NCI-H82 (cell line): Measurements from ENCODE around the gene CD300C.
"Not testable (repeated sequence)": the region's sequence is repeated elsewhere in the genome, so short reads cannot be mapped to it uniquely, and the experiment has no call there.

Experiments
- DNase-seq: peaks from one replicate; lab custom pipeline; 2025; lab: John Stamatoyannopoulos, UW

The CD300C gene

DNA sequence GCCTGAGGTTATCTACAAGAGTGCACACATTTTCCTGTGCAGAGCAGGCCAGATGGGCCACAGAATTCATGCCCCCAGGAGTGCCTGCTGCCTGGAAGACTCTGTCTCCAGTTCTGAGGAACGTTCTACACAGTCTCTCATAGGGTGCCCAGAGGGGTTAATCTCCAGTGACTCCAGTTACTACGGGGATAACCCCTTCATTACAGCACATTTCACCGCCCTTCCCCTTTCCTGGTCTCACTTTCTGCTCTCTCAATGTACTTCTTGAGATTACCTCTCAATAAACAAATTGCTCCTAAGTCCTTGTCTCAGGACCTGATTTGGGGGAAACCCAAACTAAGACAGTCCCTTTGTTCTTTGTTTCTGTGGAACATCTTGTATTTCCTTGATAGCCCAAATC lies 15.7 kb upstream of the CD300C start:
- DNase-seq = no peak

DNA sequence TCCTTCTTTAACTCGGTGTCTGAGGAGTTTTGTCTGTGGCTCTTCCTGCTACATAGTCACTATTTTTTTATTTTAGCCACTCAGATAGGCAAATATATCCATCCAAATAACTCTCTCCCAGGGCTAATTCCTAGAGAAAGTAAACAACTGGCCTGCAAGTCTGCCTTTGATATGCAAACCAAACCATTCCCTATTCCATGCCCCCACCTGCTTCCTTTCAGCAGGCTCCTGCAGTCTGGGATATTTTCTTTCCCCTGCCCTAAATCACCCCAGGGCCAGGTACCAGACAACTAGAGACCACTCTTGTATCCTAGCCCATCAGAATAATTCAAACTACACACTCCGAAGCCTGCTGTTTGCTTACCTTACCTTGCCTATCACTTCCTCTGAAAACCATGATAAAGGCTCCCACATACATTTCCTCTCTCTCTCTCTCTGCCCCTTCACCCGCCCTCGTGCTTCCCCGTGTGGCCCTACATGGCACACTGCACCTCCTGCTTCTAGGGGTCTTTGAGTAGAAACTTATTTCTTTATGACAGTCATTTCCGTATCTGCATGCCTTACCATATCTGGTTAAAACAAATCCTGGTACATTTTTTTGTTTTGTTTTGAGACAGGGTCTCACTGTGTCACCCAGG lies 13.1 kb upstream of the CD300C start:
- DNase-seq = no peak

DNA sequence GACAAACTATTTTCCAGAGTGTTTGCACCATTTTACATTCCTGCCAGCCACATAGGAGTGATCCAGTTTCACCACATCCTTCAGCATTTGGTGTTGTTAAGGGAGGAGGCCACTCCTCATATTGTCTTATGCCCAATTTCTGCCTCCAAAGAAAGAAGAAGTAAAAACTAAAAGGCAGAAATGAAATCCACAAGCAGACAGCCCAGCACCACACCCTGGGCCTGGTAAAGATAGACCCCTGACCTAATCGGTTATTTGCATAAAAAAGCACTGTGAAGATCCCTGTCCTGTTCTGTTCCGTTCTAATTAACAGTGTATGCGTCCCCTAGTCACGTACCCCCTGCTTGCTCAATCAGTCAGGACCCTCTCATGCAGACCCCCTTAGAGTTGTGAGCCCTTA lies 12.5 kb upstream of the CD300C start:
- not testable (repeated sequence) for DNase-seq

DNA sequence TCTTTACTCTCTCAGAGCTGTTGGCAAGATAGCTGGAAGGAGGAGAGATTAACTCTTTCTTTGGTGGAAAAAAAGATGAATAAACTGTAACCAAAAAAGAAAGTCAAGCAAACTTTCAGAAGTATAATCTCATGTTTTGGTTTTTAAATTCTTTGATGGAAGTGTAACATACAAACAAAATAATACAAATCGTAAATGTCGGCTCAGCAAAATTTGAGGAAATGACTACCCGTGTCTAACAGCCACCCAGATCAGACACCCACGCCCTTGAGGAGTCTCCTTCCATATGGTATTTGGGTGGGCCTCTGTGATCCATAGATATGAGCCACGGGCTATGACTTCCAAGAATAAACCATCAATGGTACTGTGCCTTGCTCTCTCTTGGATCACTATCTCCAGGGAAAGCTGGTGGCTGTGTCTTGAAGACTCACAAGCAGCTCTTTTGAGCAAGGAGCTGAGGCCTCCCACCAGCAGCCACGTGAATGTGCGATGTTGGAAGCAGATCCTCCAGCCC lies 9.6 kb upstream of the CD300C start:
- DNase-seq = no peak

DNA sequence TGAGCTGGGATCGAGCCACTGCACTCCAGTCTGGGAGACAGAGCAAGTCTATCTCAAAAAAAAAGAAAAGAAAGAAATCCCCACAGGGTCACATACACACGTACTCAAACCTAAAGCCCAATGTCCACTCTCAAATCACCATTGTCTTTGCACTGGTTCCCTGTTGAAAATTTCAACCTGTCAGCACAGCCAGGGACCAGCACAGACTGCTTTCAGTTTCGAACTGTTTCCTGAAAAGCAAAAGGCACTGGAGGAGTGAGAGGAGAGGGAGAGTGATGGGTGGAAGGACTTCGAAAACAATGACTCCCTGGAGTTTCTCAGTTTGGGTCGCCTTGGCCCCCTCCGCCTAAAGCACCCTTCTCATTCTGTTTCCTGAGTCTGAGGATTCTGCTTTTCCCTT lies 9.0 kb upstream of the CD300C start:
- DNase-seq = no peak

DNA sequence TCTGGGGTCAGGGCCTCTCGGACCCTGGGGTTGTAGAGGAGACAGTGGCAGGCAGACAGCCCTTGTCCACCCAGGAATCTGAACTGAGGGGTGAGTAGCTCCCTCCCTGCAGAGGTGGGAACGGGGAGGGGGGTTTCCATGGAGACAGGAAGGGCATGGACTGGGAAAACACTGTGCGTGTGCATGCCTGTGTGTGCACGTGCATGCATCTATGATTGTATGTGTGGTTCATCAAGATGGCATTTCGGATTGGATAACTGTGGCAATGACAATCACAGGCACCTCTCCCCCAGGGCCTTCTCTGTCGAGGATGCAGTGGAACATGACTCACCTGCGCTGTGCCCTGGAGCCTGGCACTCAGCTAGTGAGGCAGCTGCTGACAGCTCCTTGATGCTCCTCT lies 6.1 kb upstream of the CD300C start:
- no peak for DNase-seq

DNA sequence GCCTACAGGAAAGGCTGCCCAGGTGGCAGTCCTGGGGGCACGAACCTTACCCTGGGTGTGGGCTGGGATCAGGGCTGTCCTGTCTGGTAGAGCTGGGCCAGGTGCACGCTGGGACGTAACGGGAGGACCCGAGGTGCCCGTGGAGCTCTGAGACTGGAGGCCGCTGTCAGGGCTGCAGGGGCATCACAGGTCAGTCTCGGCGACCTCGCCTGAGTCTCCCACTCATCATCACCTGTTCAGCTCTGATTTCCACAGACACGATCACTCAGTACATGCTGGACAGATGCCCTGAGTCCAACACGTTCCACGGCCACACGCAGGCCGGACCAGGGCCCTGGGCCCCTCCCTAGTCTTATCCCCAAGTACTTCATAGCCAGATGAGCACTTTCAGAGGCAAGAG lies 4.7 kb upstream of the CD300C start:
- DNase-seq = no peak

DNA sequence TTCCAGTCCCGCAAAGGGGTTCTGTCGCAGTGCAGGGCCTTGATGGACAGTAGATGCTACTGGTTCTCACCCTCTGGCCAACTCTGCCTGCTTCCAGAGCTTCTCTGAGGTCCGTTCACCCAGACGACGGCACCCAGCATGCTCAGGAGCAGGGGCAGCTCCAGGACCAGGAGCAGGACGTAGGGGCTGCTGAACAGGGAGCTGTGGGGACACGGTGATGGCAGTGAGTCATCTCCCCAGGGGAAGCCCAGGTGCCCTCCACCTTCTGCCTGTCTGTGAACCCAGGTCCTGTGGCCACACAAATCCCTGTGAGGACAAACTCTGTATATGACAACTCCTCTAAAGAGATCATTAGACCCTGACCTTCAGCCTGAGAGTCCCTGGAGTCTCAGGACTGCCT lies 3.4 kb upstream of the CD300C start:
- DNase-seq = no peak

DNA sequence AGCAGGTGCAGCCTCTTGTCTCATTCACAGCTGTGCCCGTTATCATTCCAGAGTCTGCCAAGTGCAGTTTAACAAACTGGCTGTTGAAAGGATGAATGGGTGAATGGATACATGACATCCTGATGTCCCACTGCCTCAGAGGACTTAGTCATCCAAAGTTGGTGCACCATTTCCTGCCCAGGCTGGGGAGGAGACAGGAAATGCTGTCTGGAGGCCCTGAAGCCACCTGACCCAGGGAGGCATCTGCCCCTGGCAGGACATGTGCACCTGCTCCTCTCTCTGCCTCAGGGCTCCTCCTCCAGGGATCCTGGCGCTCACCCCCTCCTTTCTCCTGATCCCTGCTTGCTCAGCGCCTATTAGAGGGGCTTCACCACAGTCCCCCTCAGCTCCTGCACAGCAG lies 1.8 kb upstream of the CD300C start:
- DNase-seq = no peak

DNA sequence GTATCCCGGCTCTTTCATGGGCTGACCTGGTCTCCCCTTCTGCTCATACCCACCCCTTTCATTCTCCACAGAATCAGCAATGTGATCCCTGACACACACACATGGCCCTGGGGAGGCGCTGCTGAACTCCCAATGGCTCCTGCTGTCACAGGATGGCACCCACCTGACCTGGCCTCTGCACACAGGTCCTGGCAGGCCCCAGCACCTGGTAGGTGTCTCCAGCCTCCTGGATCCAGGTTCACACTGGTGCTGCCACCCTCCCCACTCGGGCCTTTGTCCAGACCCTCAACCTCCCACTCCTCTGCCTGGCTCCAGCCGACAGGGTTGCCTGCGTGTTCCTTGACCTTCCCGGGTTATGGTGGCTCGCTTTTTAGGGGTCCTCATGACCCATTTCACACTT lies 1.3 kb upstream of the CD300C start:
- no peak for DNase-seq

DNA sequence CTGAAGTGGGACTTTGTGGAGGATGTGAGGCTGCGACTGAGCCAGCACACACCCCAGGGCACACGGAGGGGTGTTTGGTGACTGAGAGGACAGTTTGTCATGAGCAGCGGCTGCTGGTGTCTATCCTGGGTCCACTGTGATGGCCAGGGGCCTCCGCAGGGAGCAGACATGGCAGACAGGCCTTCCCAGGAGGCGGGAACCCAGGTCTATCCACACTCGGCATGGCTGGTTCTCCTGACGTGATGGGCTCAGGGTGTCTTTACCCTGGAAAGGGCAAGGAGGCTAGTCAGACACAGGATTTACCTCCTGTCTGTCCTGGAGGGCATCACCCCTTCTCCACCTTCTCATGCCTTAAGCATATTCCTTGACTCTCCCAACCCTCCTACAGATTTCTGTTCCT lies 671 bp upstream of the CD300C start:
- DNase-seq = no peak

DNA sequence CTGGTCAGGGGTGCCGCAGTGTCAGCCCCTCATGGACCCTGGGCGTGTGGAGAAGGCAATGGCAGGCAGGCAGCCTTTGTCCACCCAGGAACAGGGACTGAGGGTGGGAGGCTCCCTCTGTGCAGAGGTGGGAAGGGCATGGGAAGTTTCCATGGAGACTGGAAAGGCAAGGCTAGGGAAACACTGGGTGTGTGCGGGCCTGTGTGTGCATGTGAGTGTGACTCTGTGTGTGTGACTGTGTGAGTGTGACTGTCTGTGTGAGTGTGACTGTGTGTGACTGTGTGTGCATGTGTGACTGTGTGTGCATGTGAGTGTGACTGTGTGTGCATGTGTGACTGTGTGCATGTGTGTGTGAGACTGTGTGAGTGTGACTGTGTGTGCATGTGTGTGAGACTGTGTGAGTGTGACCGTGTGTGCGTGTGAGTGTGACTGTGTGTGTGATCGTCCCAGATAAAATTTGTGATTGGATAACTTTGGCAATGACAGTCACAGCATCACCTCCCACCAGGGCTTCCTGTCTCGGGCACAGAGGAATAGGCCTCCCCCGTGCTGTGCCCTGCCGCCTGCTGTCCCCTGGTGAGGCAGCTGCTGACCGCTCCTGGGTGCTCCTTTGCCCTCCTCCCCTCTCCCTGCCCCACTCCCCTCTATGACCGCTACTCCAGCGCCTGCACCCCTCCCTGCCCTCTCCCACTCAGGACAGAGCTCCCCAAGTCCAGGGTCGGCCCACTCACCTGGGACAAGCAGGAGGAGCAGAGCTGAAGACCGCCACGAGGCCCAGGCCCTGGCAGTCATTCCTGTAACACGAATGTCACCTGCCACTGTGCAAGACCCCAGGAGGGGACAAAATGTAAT lies 698 bp downstream of the CD300C start:
- DNase-seq = no peak

DNA sequence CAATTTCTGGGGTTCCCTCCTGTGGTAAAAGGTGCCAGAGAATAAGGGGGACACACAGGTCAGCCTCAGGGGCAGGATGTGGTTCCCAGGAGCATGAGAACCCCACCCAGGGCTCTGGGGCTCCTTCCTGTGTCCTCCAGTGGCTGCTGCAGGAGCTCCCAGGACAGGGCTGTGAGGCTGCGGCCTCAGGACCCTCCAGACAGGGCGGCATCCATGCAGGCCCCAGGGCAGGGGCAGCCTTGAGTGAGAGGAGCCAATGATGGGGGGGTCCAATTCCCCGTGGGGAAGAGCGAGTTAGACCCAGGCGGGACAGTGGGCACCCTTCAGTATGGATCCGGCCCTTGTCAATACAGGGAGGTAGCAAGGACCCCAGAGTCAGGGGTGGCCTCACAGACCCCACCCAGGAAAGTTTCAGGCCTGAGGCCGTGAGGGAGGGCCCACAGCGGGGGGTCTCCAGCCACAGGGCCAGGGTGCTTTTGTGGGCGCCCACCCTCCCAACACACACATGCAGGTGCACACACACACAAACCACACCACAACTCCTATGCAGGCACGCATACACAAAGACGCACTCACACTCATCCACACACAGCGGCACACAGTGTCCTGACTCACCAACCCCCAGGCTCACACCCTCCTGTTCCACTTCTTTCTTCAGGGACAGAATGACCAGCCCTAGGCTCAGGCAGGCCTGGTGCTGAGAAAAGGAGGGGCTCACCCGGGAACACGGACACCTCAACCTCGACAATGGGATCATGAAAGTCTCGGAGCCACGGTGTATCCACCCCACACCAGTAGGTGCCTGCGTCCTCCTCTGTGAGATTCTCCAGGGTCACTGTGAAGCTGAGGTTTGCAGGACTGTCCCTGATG lies 1.8 kb downstream of the CD300C start:
- no peak for DNase-seq

DNA sequence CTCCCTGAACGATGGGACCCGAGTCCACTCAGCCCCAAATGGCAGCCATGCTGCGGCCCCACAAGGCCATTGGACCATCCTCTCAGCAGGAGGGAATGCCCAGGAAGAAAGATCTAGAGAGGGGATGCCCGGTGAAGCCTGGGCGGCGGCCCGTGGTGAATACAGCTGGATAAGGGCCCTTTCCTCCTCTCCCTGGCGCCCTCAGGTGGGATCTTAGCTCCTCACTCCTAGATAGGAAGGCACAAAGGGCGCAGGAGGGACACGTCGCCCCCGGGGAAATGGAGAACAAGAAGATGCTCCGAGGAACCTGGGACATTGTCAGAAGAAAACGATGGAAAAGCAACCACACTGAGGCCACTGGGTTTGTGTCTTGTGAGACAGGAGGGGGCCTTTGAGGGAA lies 2.5 kb downstream of the CD300C start:
- DNase-seq = no peak

DNA sequence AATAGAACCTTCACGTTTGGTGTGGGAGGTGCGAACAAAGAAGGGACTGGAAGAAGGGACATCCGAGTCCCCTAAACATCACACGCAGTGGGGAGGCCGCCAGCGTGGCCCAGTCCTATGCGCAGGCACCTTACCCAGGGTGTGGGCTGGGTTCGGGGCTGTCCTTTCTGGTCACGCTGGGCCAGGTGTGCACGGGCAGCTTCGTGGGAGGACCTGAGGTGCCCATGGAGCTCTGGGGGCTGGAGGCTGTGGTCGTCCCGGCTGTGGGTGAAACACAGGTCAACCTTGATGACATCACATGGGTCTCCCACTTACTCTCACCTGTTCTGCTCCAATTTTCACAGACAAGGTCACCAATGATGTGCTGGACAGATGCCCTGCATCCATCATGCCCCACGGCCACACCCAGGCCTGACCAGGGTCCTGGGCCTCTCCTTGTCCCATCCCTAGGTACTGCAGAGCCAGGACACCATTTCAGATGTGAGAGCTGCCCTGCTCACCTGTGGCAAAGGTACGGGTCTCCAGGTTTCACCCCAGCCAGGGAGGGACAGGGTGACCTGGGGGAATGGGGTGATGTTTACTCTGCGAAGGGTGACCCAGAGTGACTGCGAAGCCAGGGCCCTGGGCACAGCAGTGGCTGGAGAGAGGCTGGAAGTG lies 3.1 kb downstream of the CD300C start:
- no peak for DNase-seq

DNA sequence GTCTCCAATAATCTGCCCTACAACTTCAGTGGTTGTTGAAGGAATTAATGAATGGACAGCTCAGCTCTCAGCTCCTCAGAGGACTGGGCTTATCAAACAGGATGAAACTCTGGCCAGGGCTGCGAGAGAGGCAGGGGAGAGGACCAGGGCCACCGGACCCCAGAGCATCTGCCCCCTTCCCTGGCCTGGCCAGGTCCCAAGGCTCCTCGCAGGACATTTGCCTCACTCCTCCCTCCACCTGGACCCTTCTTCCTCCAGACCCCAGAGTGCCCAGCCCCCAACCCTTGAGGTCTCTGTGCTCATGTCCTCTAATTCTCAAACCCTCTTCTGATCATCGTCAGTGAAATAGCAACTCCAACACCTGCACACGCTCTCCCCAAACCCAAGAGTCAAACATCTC lies 3.7 kb downstream of the CD300C start:
- DNase-seq = no peak

DNA sequence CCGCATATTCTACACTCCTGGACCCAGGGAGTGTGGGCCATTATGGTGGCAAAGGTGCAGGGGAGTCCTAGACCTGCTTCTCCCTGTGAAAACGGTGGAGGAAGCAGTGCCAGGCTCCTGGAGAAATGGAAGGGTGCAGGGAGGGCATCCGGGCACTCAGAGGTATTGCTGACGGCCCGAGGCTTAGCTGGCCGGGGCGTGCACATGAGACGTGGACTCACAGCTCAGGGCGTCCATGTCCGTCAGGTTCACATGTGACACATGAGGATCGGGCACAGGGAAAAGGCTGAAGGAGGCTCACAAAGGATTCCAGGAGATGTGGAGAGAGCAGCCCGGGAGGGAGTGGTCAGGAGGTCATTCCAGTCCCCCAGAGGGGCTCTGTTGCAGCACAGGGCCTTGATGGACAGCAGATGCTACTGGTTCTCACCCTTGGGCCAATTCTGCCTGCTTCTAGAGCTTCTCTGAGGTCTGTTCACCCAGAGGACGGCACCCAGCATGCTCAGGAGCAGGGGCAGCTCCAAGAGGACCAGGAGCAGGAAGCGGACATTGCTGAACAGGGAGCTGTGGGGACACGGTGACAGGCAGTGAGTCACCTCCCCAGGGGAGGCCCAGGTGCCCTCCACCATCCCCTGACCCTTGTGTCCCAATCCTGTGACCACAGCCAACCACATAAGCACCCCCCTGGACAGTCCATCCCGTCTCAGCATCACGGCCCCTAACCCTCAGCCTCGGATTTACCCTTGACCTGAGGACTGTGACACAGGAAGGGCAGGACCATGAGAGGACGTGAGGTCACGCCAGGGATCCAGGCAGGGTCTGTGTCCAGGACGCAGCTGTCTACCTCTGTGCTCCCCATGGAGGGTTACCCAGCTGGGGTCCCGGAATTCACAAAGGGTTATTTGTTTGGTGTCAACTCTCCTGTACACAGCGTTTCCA lies 4.5 kb downstream of the CD300C start:
- no peak for DNase-seq

DNA sequence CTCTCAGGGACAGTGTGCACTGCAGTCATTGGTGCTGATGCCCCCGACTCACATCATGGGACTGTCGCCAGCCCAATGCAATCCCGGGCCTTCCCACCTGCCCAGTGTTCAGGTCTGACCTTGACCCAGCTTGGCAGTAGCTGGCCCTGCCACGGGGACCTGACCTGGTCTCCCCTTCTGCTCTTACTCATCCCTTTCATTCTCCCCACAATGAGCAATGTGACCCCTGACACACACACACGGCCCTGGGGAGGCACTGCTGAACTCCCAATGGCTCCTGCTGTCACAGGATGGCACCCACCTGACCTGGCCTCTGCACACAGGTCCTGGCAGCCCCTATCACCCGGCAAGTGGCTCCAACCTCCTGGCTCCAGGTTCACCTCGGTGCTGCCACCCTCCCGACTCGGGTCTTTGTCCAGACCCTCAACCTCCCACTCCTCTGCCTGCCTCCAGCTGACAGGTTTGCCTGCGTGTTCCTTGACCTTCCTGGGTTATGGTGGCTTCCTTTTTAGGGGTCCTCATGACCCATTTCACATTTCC lies 6.6 kb downstream of the CD300C start:
- DNase-seq = no peak

DNA sequence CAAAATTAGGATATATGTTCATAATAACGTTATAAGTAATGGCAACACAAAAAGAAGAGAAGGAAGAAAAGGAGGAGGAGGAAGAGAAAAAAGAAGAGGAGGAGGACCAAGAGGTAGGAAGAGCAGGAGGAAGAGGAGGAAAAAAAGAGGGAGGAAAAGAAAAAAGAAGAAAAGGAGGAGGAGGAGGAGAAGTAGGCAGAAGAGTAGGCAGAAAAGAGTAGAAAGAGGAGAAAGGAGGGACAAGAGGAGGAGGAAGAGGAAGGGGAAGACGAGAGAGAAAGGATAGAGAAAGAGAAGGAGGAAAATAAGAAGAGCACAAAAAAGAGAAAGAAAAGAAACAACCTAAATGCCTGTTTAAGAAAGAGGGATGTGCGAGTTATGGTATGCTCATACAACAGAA lies 9.0 kb downstream of the CD300C start:
- DNase-seq = no peak

DNA sequence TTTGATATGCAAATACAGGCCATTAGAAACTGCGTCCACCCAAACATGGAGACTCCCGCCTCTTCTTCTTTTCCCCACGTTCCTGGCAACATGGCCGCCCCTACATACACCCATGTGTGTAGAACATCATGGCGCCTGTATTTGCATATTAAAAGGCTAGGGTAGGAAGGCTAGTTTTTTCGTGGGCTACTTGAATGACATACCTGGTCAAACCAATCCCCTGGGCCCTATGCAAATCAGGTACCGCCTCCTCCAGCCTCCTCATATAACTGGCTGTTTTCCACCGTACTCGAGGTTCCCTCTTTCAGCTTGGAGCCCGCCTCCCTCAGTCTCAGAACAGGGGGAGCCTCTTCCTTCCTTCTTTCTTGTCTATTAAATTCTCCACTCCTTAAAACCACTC lies 13.8 kb downstream of the CD300C start:
- DNase-seq = peak; percentile 27
